K562 (cell line): ENCODE data around the gene DST. TPM values are rescaled to one million over a fixed set of nuclear protein-coding genes. Genes with fewer than 3 reads are reported as not detected.

Experiments
- ATAC-seq: fragments of 200-7000 bp; cut with Tn5 transposase; 3 replicates; pipeline ENCODE4 v1.9.1; 2020; ENCODE audit warnings: moderate library complexity
- BruUV-seq: library from RNA; stranded (reverse); fragments of 400-500 nt; replicated peaks from 2 replicates; lab custom pipeline; 2021; lab: Mats Ljungman, UMichigan
- CTCF ChIA-PET: fragments of 300-600 bp; formaldehyde crosslinking; extraction: SDS; loops from one replicate; lab custom pipeline; 2021; ENCODE audit warnings: low intra/inter-chr PET ratio; lab: Yijun Ruan, JAX
- POLR2A ChIA-PET: fragments of 300-600, 350-650 bp; sonication (Branson Sonifier 250); formaldehyde crosslinking; extraction: SDS; loops from one replicate; lab custom pipeline; 2021; ENCODE audit warnings: antibody characterized with exemption, inconsistent platforms; lab: Yijun Ruan, JAX
- DNase-seq, 4 experiments: peaks; one replicate each; pipeline versions ENCODE4 v3.0.0 to v3.0.0-alpha.2; 2011 to 2018; ENCODE audit warnings: low spot score in 3 of 4, mixed read lengths in 3 of 4; ENCODE audit errors: extremely low read depth in 1 of 4
- FAIRE-seq: peaks from 2 replicates; lab custom pipeline; 2011; peaks lifted over from hg19 to GRCh38; lab: Jason Lieb, UNC
- H2AFZ ChIP-seq: 2 replicates; pipeline ENCODE4 v1.6.0; 2011; ENCODE audit warnings: low read depth, low read length, control low read depth, inconsistent platforms
- H3K27ac ChIP-seq: fragments of 200-600 bp; 3 replicates; pipeline ENCODE4 v1.8.0; 2011; ENCODE audit warnings: low read depth, mild to moderate bottlenecking, control low read depth, inconsistent platforms, low read length, moderate library complexity, mixed read lengths; ENCODE audit errors: extremely low read depth
- H3K27me3 ChIP-seq, 2 experiments: fragments of 300-600 bp in 1 of 2; 2 replicates in 1 of 2; 3 replicates in 1 of 2; pipeline versions ENCODE4 v1.6.0 to v1.8.0; 2011; ENCODE audit warnings: inconsistent platforms in 2 of 2, low read length in 2 of 2, mild to moderate bottlenecking in 1 of 2, mixed read lengths in 1 of 2, moderate library complexity in 1 of 2; ENCODE audit not compliant: control insufficient read depth in 2 of 2, insufficient read depth in 2 of 2
- H3K36me3 ChIP-seq: fragments of 300-600 bp; 3 replicates; pipeline ENCODE4 v1.8.0; 2011; ENCODE audit warnings: mild to moderate bottlenecking, low read length, inconsistent platforms; ENCODE audit not compliant: control insufficient read depth, insufficient read depth
- H3K4me1 ChIP-seq, 2 experiments: fragments of 200-600 bp in 1 of 2; replicated peaks in 1 of 2; 2 replicates in 1 of 2; 3 replicates in 1 of 2; pipeline versions ENCODE4 v1.5.1 to v1.8.0; 2011; ENCODE audit warnings: inconsistent platforms in 2 of 2, low read length in 2 of 2, mild to moderate bottlenecking in 1 of 2, mixed read lengths in 1 of 2, moderate library complexity in 1 of 2; ENCODE audit not compliant: control insufficient read depth in 2 of 2, insufficient read depth in 2 of 2
- H3K4me2 ChIP-seq: 2 replicates; pipeline ENCODE4 v1.6.1; 2011; ENCODE audit warnings: low read length, control low read depth, inconsistent platforms, mixed read lengths; ENCODE audit not compliant: insufficient read depth
- H3K4me3 ChIP-seq: fragments of 200-600 bp; sonication (generic), shearing (Covaris generic); 2 replicates; pipeline ENCODE4 v1.5.1; 2016; ENCODE audit warnings: control low read depth, inconsistent platforms
- H3K79me2 ChIP-seq: fragments of 200-600 bp; 3 replicates; pipeline ENCODE4 v1.8.0; 2011; ENCODE audit warnings: low read length, inconsistent platforms; ENCODE audit not compliant: control insufficient read depth, insufficient read depth
- H3K9ac ChIP-seq, 2 experiments: 2 replicates each; pipeline versions ENCODE4 v1.6.0 to v1.6.1; 2011; ENCODE audit warnings: low read depth in 2 of 2, low read length in 2 of 2, control low read depth in 1 of 2, inconsistent platforms in 1 of 2, mild to moderate bottlenecking in 1 of 2, mixed read lengths in 1 of 2; ENCODE audit not compliant: insufficient read depth in 1 of 2
- H3K9me1 ChIP-seq: one replicate; pipeline ENCODE4 v1.6.0; 2011; ENCODE audit warnings: inconsistent platforms, mild to moderate bottlenecking, low read length, moderate library complexity; ENCODE audit not compliant: control insufficient read depth, insufficient read depth
- H3K9me3 ChIP-seq: replicated peaks from 2 replicates; pipeline ENCODE4 v1.5.1; 2011; ENCODE audit warnings: low read depth, low read length, inconsistent platforms; ENCODE audit not compliant: control insufficient read depth, insufficient read depth
- H4K20me1 ChIP-seq: replicated peaks from 2 replicates; pipeline ENCODE4 v1.6.1; 2011; ENCODE audit warnings: low read length, inconsistent platforms, mixed read lengths; ENCODE audit not compliant: control insufficient read depth, insufficient read depth
- HLTF ChIP-seq: fragments of 450-650 bp; IDR thresholded peaks from 2 replicates; pipeline ENCODE4 v1.6.1; 2016
- RBM14 ChIP-seq: fragments of 200-400 bp; formaldehyde crosslinking; IDR thresholded peaks from 2 replicates; pipeline ENCODE4 v1.6.1; 2018; ENCODE audit warnings: low read depth, mild to moderate bottlenecking, low read length, moderate library complexity, borderline replicate concordance; ENCODE audit not compliant: insufficient read depth
- RBM25 ChIP-seq: fragments of 200-400 bp; formaldehyde crosslinking; IDR thresholded peaks from 2 replicates; pipeline ENCODE4 v1.6.1; 2018; ENCODE audit warnings: low read length, low read depth, moderate library complexity; ENCODE audit not compliant: severe bottlenecking
- ZNF184 ChIP-seq: sonication (generic); formaldehyde crosslinking; IDR thresholded peaks from 2 replicates; pipeline ENCODE4 v1.5.0; 2020; ENCODE audit warnings: missing genetic modification reagents
- WGBS: fragments of 100-300 bp; shearing (Covaris generic); methylation state at CpG from one replicate; pipeline ENCODE4 v1.1.6; 2016; ENCODE audit warnings: low coverage, mixed read lengths; ENCODE audit not compliant: insufficient coverage; ENCODE audit errors: missing lambda C conversion rate; 5-methylcytosine and 5-hydroxymethylcytosine counted together
- in situ Hi-C: fragments of 300-500 bp; cut with MboI; formaldehyde crosslinking; loops from 4 replicates; pipeline ENCODE4 v1.15.0; 2018; ENCODE audit warnings: inconsistent platforms, mixed read lengths
- intact Hi-C: fragments of 100-400 bp; cut with micrococcal nuclease; formaldehyde crosslinking; loops from 2 replicates; pipeline ENCODE4 v1.14.2; 2022
- polyA plus RNA-seq, 8 experiments: library from polyadenylated mRNA; depleted of rRNA in 4 of 8; stranded (reverse) in 5 of 8; unstranded in 3 of 8; fragments of >200 nt; fragmentation: Nextera tagmentation in 2 of 8; fragmentation: Illumina TruSeq in 1 of 8; extraction: Ambion mirVana in 2 of 8; extraction: Trizol in 1 of 8; gene quantifications; 2 replicates each; pipeline versions ENCODE4 v1.2.1 to v1.2.3, GENCODE V29; 2011 to 2014; ENCODE audit warnings: inconsistent platforms in 1 of 8, missing spikeins in 1 of 8
- total RNA-seq, 7 experiments: library from RNA; depleted of rRNA in 6 of 7; stranded (reverse); fragments of >200 nt in 6 of 7; fragmentation: Illumina TruSeq in 2 of 7; extraction: Trizol in 2 of 7; gene quantifications; 2 replicates each; pipeline versions ENCODE4 v1.2.1 to v1.2.3, GENCODE V29; 2011 to 2021; ENCODE audit warnings: low replicate concordance in 1 of 7
- TF ChIP-seq, protein P1 (sequence below): IDR thresholded peaks from 2 replicates; pipeline ENCODE4 v1.6.1; 2012; ENCODE audit warnings: low read depth, low read length, improper control_type of control experiment, borderline replicate concordance

DST gene
- total and polyA plus RNA-seq, 9 of the 15 experiments (the other 6 are each of a cell fraction or from before 2014, with no cell fraction given): 5.2 to 21.9 (median 13.3) TPM

DNA sequence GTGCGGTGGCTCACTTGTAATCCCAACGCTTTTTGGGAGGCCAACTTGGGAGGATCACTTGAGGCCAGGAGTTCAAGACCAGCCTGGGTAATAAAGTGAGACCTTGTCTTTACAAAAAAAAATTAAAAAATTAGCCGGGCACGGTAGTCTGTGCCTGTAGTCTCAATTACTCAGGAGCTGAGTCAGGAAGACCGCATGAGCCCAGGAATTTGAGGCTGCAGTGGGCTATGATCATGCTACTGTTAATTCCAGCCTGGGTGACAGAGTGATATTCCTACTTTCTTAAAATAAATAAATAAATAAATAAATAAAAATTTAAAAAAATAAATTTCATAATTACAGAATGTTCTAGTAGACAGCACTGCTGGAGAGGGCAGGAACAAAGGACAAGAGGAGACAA, 62.4 kb downstream of the DST start:
- H3K9me1 ChIP-seq: no peaks in the 10 kb centered on the region
- no peaks in the 10 kb centered on the region for H4K20me1 ChIP-seq
- H3K4me2 ChIP-seq: no peak overlapping the region
- ATAC-seq (no peak), FAIRE-seq (no peak), DNase-seq (no peak)
- H3K9ac ChIP-seq: no peak overlapping the region
- H3K36me3 ChIP-seq: no peaks in the 10 kb centered on the region
- POLR2A ChIA-PET: no interaction called here
- in situ Hi-C loops (loop anchor here (25.0 kb wide), 1 partner anchor 693 kb away; the partner anchor contains the start of gene BMP5), intact Hi-C loops (no loop called here)
- CTCF ChIA-PET: no interaction called here
- no peaks in the 10 kb centered on the region for H3K9me3 ChIP-seq
- no peaks in the 10 kb centered on the region for H3K27me3 ChIP-seq
- no peak overlapping the region for H2AFZ ChIP-seq
- H3K4me1 ChIP-seq: no peaks in the 10 kb centered on the region
- TF ChIP-seq RBM25: no peak
- no peak for TF ChIP-seq ZNF184 (CRISPR knock-in tag)
- no peaks in the 10 kb centered on the region for H3K79me2 ChIP-seq
- no TSS peak for BruUV-seq
- WGBS: 48% methylated on average over 5 of the region's 5 CpGs
- H3K27ac ChIP-seq: no peak overlapping the region
- no peak overlapping the region for H3K4me3 ChIP-seq

GRCh38 chr6:56579155-56579851, 63.4 kb downstream of the DST start:
- Histone ChIP-seq H3K4me2 (no peak overlapping the region), H3K9me3 (no peaks in the 10 kb centered on the region), H3K9ac (no peak overlapping the region), H2AFZ (no peak overlapping the region), H3K79me2 (no peaks in the 10 kb centered on the region), H3K36me3 (no peaks in the 10 kb centered on the region), H3K4me1 (no peaks in the 10 kb centered on the region), H3K27ac (no peak overlapping the region), H4K20me1 (no peaks in the 10 kb centered on the region), H3K4me3 (no peak overlapping the region), H3K9me1 (no peaks in the 10 kb centered on the region), H3K27me3 (no peaks in the 10 kb centered on the region)
- ATAC-seq: no peak
- in situ Hi-C loops: loop anchor here (25.0 kb wide), 1 partner anchor 692 kb away; the partner anchor contains the start of gene BMP5
- no peak for DNase-seq
- FAIRE-seq: no peak
- 7% methylated on average over 2 of the region's 2 CpGs for WGBS
- ChIA-PET CTCF (no interaction called here), POLR2A (interaction anchor here (1.2 kb wide), 1 partner anchor 9 kb away, joined by 5 read pairs; no protein-coding TSS in a partner anchor)
- BruUV-seq: no TSS peak
- intact Hi-C loops: no loop called here
- TF ChIP-seq, protein P1, sequence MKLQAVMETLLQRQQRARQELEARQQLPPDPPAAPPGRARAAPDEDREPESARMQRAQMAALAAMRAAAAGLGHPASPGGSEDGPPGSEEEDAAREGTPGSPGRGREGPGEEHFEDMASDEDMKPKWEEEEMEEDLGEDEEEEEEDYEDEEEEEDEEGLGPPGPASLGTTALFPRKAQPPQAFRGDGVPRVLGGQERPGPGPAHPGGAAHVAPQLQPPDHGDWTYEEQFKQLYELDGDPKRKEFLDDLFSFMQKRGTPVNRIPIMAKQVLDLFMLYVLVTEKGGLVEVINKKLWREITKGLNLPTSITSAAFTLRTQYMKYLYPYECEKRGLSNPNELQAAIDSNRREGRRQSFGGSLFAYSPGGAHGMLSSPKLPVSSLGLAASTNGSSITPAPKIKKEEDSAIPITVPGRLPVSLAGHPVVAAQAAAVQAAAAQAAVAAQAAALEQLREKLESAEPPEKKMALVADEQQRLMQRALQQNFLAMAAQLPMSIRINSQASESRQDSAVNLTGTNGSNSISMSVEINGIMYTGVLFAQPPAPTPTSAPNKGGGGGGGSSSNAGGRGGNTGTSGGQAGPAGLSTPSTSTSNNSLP: no peak
- TF ChIP-seq HLTF (no peak), RBM14 (no peak)
